NK-92 treated with Interleukin-12 subunit alpha and Interleukin-12 subunit beta, amount 100 ng/mL, for 24 hours (cell line): ENCODE results near the gene ATP8A2.
"Not testable (repeated sequence)": the region's sequence is repeated elsewhere in the genome, so short reads cannot be mapped to it uniquely, and the experiment has no call there.

Experiments used
- DNase-seq: peaks from one replicate; lab custom pipeline; 2025; lab: John Stamatoyannopoulos, UW

Gene ATP8A2

DNA sequence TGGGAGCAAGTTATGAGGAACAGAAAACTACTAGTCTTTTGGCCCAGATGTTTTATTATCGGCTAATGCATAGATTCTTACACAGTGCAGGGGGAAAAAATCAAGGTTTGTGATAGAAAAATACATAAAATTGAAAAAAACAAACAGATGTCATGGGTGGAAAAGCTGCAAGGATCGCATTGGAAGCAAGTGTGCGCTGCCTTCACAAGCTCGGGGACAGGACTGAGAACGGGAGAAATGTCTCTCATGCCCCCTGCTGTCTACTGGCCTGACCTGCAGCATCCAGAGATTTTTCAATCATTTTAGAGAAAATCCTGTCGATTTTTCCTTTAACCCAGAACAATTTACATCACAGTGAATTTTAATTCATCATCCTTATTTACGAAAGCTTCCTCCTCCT is 700.6 kb downstream of the ATP8A2 start:
- DNase-seq: not testable (repeated sequence)

DNA sequence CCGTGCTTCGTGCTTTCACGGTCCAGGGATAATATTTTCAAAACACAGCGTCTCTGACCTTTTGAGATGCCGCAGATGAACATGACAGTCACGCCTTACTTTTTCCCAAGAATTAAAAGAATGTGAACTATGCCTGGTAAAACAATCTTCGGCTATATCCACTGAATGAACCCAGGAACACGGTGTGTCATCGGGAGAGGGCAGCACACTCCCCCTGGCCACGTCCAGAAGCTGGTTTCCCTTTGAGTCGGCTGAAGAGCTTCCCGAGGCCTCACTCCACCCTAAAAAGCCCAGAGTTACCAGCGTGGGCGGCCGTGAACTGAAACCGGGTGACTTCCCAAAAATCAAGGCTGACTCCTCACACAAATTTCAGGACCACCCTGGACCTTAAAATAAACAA is 702.9 kb downstream of the ATP8A2 start:
- DNase-seq: no peak
